SK-N-MC (cell line): ENCODE data around the gene DTHD1.

Source experiments
- DNase-seq: peaks from one replicate; pipeline ENCODE4 v3.0.0-alpha.2; 2011; ENCODE audit warnings: low read depth, low spot score
- H3K27ac ChIP-seq: fragments of 200-600 bp; sonication (generic); 2 replicates; pipeline ENCODE4 v1.5.1; 2016; ENCODE audit warnings: mixed run types
- H3K36me3 ChIP-seq: fragments of 200-600 bp; sonication (generic); 2 replicates; pipeline ENCODE4 v1.6.1; 2017; ENCODE audit warnings: antibody characterized with exemption, low read length, mixed read lengths; ENCODE audit not compliant: insufficient read depth
- H3K4me3 ChIP-seq: fragments of 200-600 bp; sonication (generic); 2 replicates; pipeline ENCODE4 v1.5.1; 2016
- H3K9ac ChIP-seq: fragments of 200-600 bp; sonication (generic); 2 replicates; pipeline ENCODE4 v1.8.0; 2017; ENCODE audit warnings: mixed run types, mixed read lengths; ENCODE audit not compliant: insufficient read length
- H3K9me3 ChIP-seq: fragments of 200-600 bp; sonication (generic); 2 replicates; pipeline ENCODE4 v1.6.1; 2017; ENCODE audit warnings: low read depth, mild to moderate bottlenecking, antibody characterized with exemption, low read length, moderate library complexity, mixed read lengths
- EZH2 ChIP-seq: fragments of 200-600 bp; sonication (generic); IDR thresholded peaks from one replicate; pipeline ENCODE4 v1.6.1; 2017; ENCODE audit warnings: antibody characterized with exemption
- FOXP2 ChIP-seq: optimal IDR thresholded peaks from 2 replicates; pipeline ENCODE3; 2011; ENCODE audit warnings: mild to moderate bottlenecking, moderate library complexity; ENCODE audit not compliant: insufficient read depth; ENCODE audit errors: extremely low read length, control extremely low read depth
- POLR2AphosphoS5 ChIP-seq: IDR thresholded peaks from 2 replicates; pipeline ENCODE4 v1.6.1; 2012; ENCODE audit warnings: mild to moderate bottlenecking, low read depth, low read length, borderline replicate concordance

Gene DTHD1

GRCh38 chr4:36264207-36264826 is 17.1 kb upstream of the DTHD1 start:
- H3K27ac ChIP-seq, result no peak overlapping the region
- H3K9me3 ChIP-seq, result no peaks in the 10 kb centered on the region
- H3K4me3 ChIP-seq, result no peak overlapping the region
- DNase-seq, result no peak
- no peak for TF ChIP-seq EZH2
- TF ChIP-seq FOXP2, result no peak
- H3K9ac ChIP-seq, result no peak overlapping the region
- no peaks in the 10 kb centered on the region for H3K36me3 ChIP-seq

GRCh38 chr4:36267486-36268268 is 13.7 kb upstream of the DTHD1 start:
- Histone ChIP-seq H3K27ac (no peak overlapping the region), H3K9ac (no peak overlapping the region), H3K9me3 (no peaks in the 10 kb centered on the region), H3K4me3 (no peak overlapping the region), H3K36me3 (no peaks in the 10 kb centered on the region)
- TF ChIP-seq POLR2AphosphoS5 (no peak), EZH2 (no peak), FOXP2 (no peak)
- no peak for DNase-seq

GRCh38 chr4:36269101-36269500 is 12.3 kb upstream of the DTHD1 start:
- TF ChIP-seq POLR2AphosphoS5, result no peak
- no peak for TF ChIP-seq EZH2
- TF ChIP-seq FOXP2, result no peak

GRCh38 chr4:36269533-36270173 is 11.8 kb upstream of the DTHD1 start:
- Histone ChIP-seq H3K9me3 (no peaks in the 10 kb centered on the region), H3K36me3 (no peaks in the 10 kb centered on the region), H3K27ac (no peak overlapping the region), H3K4me3 (no peak overlapping the region), H3K9ac (no peak overlapping the region)
- DNase-seq, result no peak
- no peak for TF ChIP-seq EZH2
- no peak for TF ChIP-seq POLR2AphosphoS5
- no peak for TF ChIP-seq FOXP2

More at GRCh38 chr4:36269101-36269500, 12.3 kb upstream of the DTHD1 start:
- H3K36me3 ChIP-seq, result no peaks in the 10 kb centered on the region
- no peaks in the 10 kb centered on the region for H3K9me3 ChIP-seq
- no peak for DNase-seq
- no peak overlapping the region for H3K27ac ChIP-seq
- H3K9ac ChIP-seq, result no peak overlapping the region
- H3K4me3 ChIP-seq, result no peak overlapping the region

GRCh38 chr4:36273276-36273675 is 8.1 kb upstream of the DTHD1 start:
- DNase-seq, result no peak
- H3K9me3 ChIP-seq, result no peaks in the 10 kb centered on the region
- TF ChIP-seq EZH2, result no peak
- no peak for TF ChIP-seq FOXP2
- no peak for TF ChIP-seq POLR2AphosphoS5
- H3K36me3 ChIP-seq, result no peaks in the 10 kb centered on the region
- H3K27ac ChIP-seq, result no peak overlapping the region
- H3K4me3 ChIP-seq, result no peak overlapping the region
- H3K9ac ChIP-seq, result no peak overlapping the region

GRCh38 chr4:36274158-36274557 is 7.3 kb upstream of the DTHD1 start:
- no peak for DNase-seq
- Histone ChIP-seq H3K27ac (no peak overlapping the region), H3K36me3 (no peaks in the 10 kb centered on the region), H3K9me3 (no peaks in the 10 kb centered on the region), H3K9ac (no peak overlapping the region), H3K4me3 (no peak overlapping the region)
- no peak for TF ChIP-seq POLR2AphosphoS5
- TF ChIP-seq FOXP2, result no peak
- TF ChIP-seq EZH2, result no peak

GRCh38 chr4:36277533-36277932 is 3.9 kb upstream of the DTHD1 start:
- no peak for DNase-seq
- H3K9me3 ChIP-seq, result no peaks in the 10 kb centered on the region
- no peak for TF ChIP-seq POLR2AphosphoS5
- no peak for TF ChIP-seq FOXP2
- no peak for TF ChIP-seq EZH2
- no peak overlapping the region for H3K9ac ChIP-seq
- no peaks in the 10 kb centered on the region for H3K36me3 ChIP-seq
- no peak overlapping the region for H3K27ac ChIP-seq
- H3K4me3 ChIP-seq, result no peak overlapping the region

- H3K4me3 ChIP-seq, result no peak overlapping the region
- H3K9ac ChIP-seq, result no peak overlapping the region
- no peak for TF ChIP-seq POLR2AphosphoS5
- TF ChIP-seq FOXP2, result no peak
- TF ChIP-seq EZH2, result no peak
- no peaks in the 10 kb centered on the region for H3K9me3 ChIP-seq
- no peaks in the 10 kb centered on the region for H3K36me3 ChIP-seq
- H3K27ac ChIP-seq, result no peak overlapping the region
- DNase-seq, result no peak
Measured at GRCh38 chr4:36278789-36279188, 2.6 kb upstream of the DTHD1 start.
